HCT116 (cell line): ENCODE data around the gene ESRRG. TPM values are rescaled to one million over a fixed set of nuclear protein-coding genes. Genes with fewer than 3 reads are reported as not detected.

ENCODE experiments used
- ATAC-seq: fragments of 200-7000 bp; cut with Tn5 transposase; 2 replicates; pipeline ENCODE4 v1.9.1; 2020; ENCODE audit warnings: mild to moderate bottlenecking, moderate library complexity
- BruUV-seq: library from RNA; stranded (reverse); fragments of 400-500 nt; replicated peaks from 2 replicates; lab custom pipeline; 2021; lab: Mats Ljungman, UMichigan
- CTCF ChIA-PET: fragments of 300-600 bp; sonication (Branson Sonifier 250); formaldehyde crosslinking; loops from one replicate; lab custom pipeline; 2021; ENCODE audit warnings: antibody characterized with exemption; lab: Charles Lee
- POLR2A ChIA-PET: fragments of 300-600, 350-600 bp; sonication (Branson Sonifier 250); formaldehyde crosslinking; loops from one replicate; lab custom pipeline; 2021; ENCODE audit warnings: antibody characterized with exemption; lab: Charles Lee
- RAD21 ChIA-PET, 2 experiments: fragments of 300-600 bp; sonication (Branson Sonifier 250); formaldehyde crosslinking; loops; one replicate each; lab custom pipeline; 2023; ENCODE audit warnings: low total read pairs in 2 of 2; ENCODE audit not compliant: uncharacterized antibody in 2 of 2, unreplicated experiment in 2 of 2, low non-redundant PET in 1 of 2; lab: Charles Lee
- DNase-seq: peaks from one replicate; pipeline ENCODE4 v3.0.0-alpha.2; 2010; ENCODE audit warnings: low read depth, low spot score
- H2AFZ ChIP-seq: fragments of 200-600 bp; shearing (Covaris generic), sonication (generic); 2 replicates; pipeline ENCODE4 v1.6.1; 2017; ENCODE audit warnings: low read depth, mixed run types, mixed read lengths, antibody characterized with exemption, low read length; ENCODE audit not compliant: poor library complexity, severe bottlenecking
- H3K27ac ChIP-seq: 2 replicates; pipeline ENCODE4 v1.5.1; 2012; ENCODE audit warnings: low read depth, low read length
- H3K27me3 ChIP-seq: fragments of 200-600 bp; sonication (generic); 2 replicates; pipeline ENCODE4 v1.6.1; 2016; ENCODE audit warnings: mixed run types, low read length, mixed read lengths; ENCODE audit not compliant: insufficient read depth
- H3K36me3 ChIP-seq, 2 experiments: fragments of 200-500 bp in 1 of 2; fragments of 200-600 bp in 1 of 2; sonication (Bioruptor generic) in 1 of 2; sonication (generic) in 1 of 2; 2 replicates each; pipeline versions ENCODE4 v1.5.1 to v1.6.1; 2014 to 2016; ENCODE audit warnings: low read length in 2 of 2, inconsistent platforms in 1 of 2, mixed read lengths in 1 of 2, mixed run types in 1 of 2; ENCODE audit not compliant: insufficient read depth in 2 of 2, control insufficient read depth in 1 of 2
- H3K4me1 ChIP-seq, 2 experiments: fragments of 200-600 bp in 1 of 2; sonication (generic) in 1 of 2; 2 replicates each; pipeline versions ENCODE4 v1.5.1 to v1.6.1; 2012 to 2017; ENCODE audit warnings: low read length in 2 of 2, inconsistent platforms in 1 of 2, mild to moderate bottlenecking in 1 of 2, mixed read lengths in 1 of 2, mixed run types in 1 of 2, moderate library complexity in 1 of 2; ENCODE audit not compliant: insufficient read depth in 2 of 2, control insufficient read depth in 1 of 2
- H3K4me2 ChIP-seq: fragments of 200-600 bp; sonication (generic); 2 replicates; pipeline ENCODE4 v1.6.1; 2017; ENCODE audit warnings: mixed run types, low read length, mixed read lengths
- H3K4me3 ChIP-seq, 2 experiments: fragments of 200-600 bp in 1 of 2; sonication (generic) in 1 of 2; replicated peaks in 1 of 2; 2 replicates each; pipeline ENCODE4 v1.5.1; 2011 to 2016; ENCODE audit warnings: low read length in 2 of 2, control low read depth in 1 of 2, low read depth in 1 of 2, mild to moderate bottlenecking in 1 of 2, mixed read lengths in 1 of 2, mixed run types in 1 of 2
- H3K79me2 ChIP-seq: fragments of 200-600 bp; sonication (generic); 2 replicates; pipeline ENCODE4 v1.6.1; 2017; ENCODE audit warnings: mild to moderate bottlenecking, mixed run types, low read length, moderate library complexity, mixed read lengths; ENCODE audit not compliant: insufficient read depth
- H3K9ac ChIP-seq: fragments of 200-600 bp; sonication (generic); 2 replicates; pipeline ENCODE4 v1.6.1; 2016; ENCODE audit warnings: low read length, mixed read lengths
- H3K9me2 ChIP-seq: fragments of 200-600 bp; sonication (generic), shearing (Covaris generic); 2 replicates; pipeline ENCODE4 v1.6.1; 2017; ENCODE audit warnings: mixed run types, mild to moderate bottlenecking, moderate library complexity; ENCODE audit not compliant: insufficient read depth
- H3K9me3 ChIP-seq, 2 experiments: fragments of 200-500 bp in 1 of 2; fragments of 200-600 bp in 1 of 2; sonication (Bioruptor generic) in 1 of 2; sonication (generic) in 1 of 2; 2 replicates each; pipeline ENCODE4 v1.6.1; 2014 to 2017; ENCODE audit warnings: low read length in 2 of 2, mixed read lengths in 2 of 2, inconsistent platforms in 1 of 2, low read depth in 1 of 2, mild to moderate bottlenecking in 1 of 2, mixed run types in 1 of 2, moderate library complexity in 1 of 2; ENCODE audit not compliant: control insufficient read depth in 1 of 2, insufficient read depth in 1 of 2
- H4K20me1 ChIP-seq: fragments of 200-600 bp; sonication (generic), shearing (Covaris generic); 2 replicates; pipeline ENCODE4 v1.6.1; 2017; ENCODE audit warnings: mixed run types, mild to moderate bottlenecking, moderate library complexity; ENCODE audit not compliant: insufficient read depth
- EGR1 ChIP-seq: IDR thresholded peaks from 2 replicates; pipeline ENCODE4 v1.6.1; 2012; ENCODE audit warnings: low read depth
- EZH2 ChIP-seq: fragments of 200-600 bp; sonication (generic); IDR thresholded peaks from 2 replicates; pipeline ENCODE4 v1.6.1; 2017; ENCODE audit warnings: antibody characterized with exemption, mixed run types
- FOSL1 ChIP-seq: IDR thresholded peaks from 2 replicates; pipeline ENCODE4 v1.6.1; 2012; ENCODE audit warnings: low read depth
- POLR2A ChIP-seq: IDR thresholded peaks from 2 replicates; pipeline ENCODE4 v1.7.0; 2011; ENCODE audit warnings: borderline replicate concordance; ENCODE audit not compliant: insufficient read depth, insufficient read length; ENCODE audit errors: extremely low read depth
- SP1 ChIP-seq: IDR thresholded peaks from 2 replicates; pipeline ENCODE4 v1.6.1; 2012; ENCODE audit warnings: low read depth
- ZNF274 ChIP-seq: fragments of 200-500 bp; sonication (Bioruptor generic); IDR thresholded peaks from 2 replicates; pipeline ENCODE4 v1.6.1; 2014; ENCODE audit warnings: mild to moderate bottlenecking, low read depth, low read length, inconsistent platforms
- intact Hi-C: fragments of 100-400 bp; cut with micrococcal nuclease; formaldehyde crosslinking; loops from 2 replicates; pipeline ENCODE4 v1.10.0; 2022
- total RNA-seq: library from RNA; stranded (reverse); gene quantifications from one replicate; pipeline ENCODE4 v1.2.1, GENCODE V29; 2021; ENCODE audit not compliant: unreplicated experiment
- TF ChIP-seq, protein P1 (sequence below), 3 experiments: fragments of 200-600 bp in 1 of 3; sonication (generic) in 1 of 3; IDR thresholded peaks in 2 of 3; conservative IDR thresholded peaks in 1 of 3; 2 replicates each; pipeline ENCODE4 v1.5.1; 2012 to 2017; ENCODE audit warnings: low read depth in 2 of 3, low read length in 2 of 3, antibody characterized with exemption in 1 of 3, borderline replicate concordance in 1 of 3, control low read depth in 1 of 3, mild to moderate bottlenecking in 1 of 3, mixed read lengths in 1 of 3, mixed run types in 1 of 3, moderate library complexity in 1 of 3; ENCODE audit not compliant: insufficient read depth in 1 of 3

Gene ESRRG
- total RNA-seq, 1 experiment from 2014 or later, result not detected

DNA sequence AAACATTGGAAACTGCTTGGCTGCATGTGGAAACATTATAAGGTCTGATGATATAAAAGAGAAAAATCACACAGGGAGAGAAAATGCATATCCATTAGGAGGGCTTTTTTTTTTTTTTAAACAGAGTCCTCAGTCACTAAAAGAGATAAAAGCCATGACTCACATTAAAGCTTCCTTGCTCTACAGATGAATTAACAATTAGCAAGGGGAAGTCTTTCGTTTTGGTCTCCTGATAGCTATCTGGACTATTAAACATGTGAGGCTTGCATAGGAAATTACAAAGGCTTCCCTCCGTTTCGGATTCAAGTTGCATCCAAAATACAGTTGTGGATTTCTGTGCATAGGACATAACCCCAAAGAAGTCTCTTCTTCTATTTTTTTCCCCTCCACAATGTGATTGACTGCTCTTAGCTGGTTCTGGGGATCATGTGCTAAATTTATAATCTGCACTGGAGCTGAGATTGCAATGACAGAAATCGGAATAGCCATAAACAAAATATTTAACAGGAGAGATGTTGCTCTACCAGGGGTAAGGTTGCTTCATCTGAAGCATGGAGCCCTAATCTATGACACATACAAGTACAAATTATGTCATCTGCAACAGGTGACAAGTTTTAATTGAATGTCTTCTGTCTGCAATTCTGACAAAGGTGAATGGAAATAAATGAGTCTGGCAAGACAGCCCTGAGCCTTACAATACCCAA lies 146.8 kb downstream of the ESRRG start:
- Histone ChIP-seq H3K27ac (no peak overlapping the region), H3K4me2 (no peak overlapping the region), H3K27me3 (no peaks in the 10 kb centered on the region), H2AFZ (no peak overlapping the region), H4K20me1 (no peaks in the 10 kb centered on the region), H3K4me1 (no peaks in the 10 kb centered on the region), H3K4me3 (no peak overlapping the region), H3K9me2 (no peaks in the 10 kb centered on the region), H3K9ac (no peak overlapping the region), H3K79me2 (no peaks in the 10 kb centered on the region), H3K36me3 (no peaks in the 10 kb centered on the region), H3K9me3 (no peaks in the 10 kb centered on the region; a peak in 1 of 4 replicates)
- TF ChIP-seq FOSL1 (no peak), EGR1 (no peak), POLR2A (no peak), EZH2 (no peak), ZNF274 (no peak)
- CTCF ChIA-PET, result no interaction called here
- POLR2A ChIA-PET, result no interaction called here
- intact Hi-C loops, result no loop called here
- RAD21 ChIA-PET, result no interaction called here
- ATAC-seq (no peak), DNase-seq (no peak)
- no TSS peak for BruUV-seq

DNA sequence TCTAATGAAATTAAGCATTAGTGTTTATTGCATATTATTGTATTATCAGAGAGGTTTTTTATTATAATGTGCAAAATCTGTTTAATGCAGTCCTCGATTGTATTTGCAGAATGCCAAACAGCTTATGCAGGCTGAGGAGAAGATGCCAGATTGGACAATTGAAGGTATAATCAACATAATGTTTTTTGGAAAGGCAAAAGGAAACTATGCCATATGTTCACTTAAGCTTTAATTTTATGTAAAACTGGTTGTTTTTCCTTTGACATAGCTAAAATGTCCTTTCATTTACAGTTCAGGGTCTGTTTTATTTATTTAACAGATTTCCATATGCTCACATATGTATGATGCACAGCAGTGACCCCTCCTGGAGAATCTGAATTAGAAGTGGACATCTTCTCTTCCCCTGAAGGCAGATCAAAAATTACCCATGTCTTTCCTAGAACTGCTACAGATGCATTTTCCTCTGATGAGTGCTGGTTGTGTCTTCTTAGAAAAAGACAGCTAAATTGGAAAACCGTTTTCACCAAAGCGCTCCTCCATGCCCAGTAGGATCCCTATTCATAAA lies 156.5 kb downstream of the ESRRG start:
- no TSS peak for BruUV-seq
- no peak for TF ChIP-seq SP1
- TF ChIP-seq, protein P1, sequence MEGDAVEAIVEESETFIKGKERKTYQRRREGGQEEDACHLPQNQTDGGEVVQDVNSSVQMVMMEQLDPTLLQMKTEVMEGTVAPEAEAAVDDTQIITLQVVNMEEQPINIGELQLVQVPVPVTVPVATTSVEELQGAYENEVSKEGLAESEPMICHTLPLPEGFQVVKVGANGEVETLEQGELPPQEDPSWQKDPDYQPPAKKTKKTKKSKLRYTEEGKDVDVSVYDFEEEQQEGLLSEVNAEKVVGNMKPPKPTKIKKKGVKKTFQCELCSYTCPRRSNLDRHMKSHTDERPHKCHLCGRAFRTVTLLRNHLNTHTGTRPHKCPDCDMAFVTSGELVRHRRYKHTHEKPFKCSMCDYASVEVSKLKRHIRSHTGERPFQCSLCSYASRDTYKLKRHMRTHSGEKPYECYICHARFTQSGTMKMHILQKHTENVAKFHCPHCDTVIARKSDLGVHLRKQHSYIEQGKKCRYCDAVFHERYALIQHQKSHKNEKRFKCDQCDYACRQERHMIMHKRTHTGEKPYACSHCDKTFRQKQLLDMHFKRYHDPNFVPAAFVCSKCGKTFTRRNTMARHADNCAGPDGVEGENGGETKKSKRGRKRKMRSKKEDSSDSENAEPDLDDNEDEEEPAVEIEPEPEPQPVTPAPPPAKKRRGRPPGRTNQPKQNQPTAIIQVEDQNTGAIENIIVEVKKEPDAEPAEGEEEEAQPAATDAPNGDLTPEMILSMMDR (IDR thresholded peaks at IDR 0.05 in 2 of 3, conservative IDR thresholded peaks at IDR 0.05 in 1 of 3; ENCODE audit: borderline replicate concordance in 1 of 3, insufficient read depth in 1 of 3, low read depth in 2 of 3, low read length in 2 of 3), result peak in 2 of 3 experiments; percentile 5 to 20; a peak in 2 of 6 replicates
- no peak for TF ChIP-seq EZH2
- Histone ChIP-seq H3K9me2 (no peaks in the 10 kb centered on the region), H3K36me3 (no peaks in the 10 kb centered on the region), H3K79me2 (no peaks in the 10 kb centered on the region), H3K9ac (no peak overlapping the region), H3K4me1 (no peaks in the 10 kb centered on the region), H3K4me2 (no peak overlapping the region), H2AFZ (no peak overlapping the region), H4K20me1 (no peaks in the 10 kb centered on the region), H3K9me3 (no peaks in the 10 kb centered on the region; a peak in 1 of 4 replicates), H3K27ac (no peak overlapping the region), H3K4me3 (no peak overlapping the region), H3K27me3 (no peaks in the 10 kb centered on the region)
- no peak for DNase-seq
- ATAC-seq, result no peak
- CTCF ChIA-PET, result no interaction called here
- POLR2A ChIA-PET, result no interaction called here
- intact Hi-C loops, result no loop called here
- RAD21 ChIA-PET, result no interaction called here
